Testis (tissue), 3 donors: ENCODE data around the gene SEL1L3. TPM values are rescaled to one million over a fixed set of nuclear protein-coding genes. Genes with fewer than 3 reads are reported as not detected.

Experiments used
- DNase-seq: peaks from one replicate; pipeline ENCODE4 v3.0.0-alpha.2; 2019
- H3K27ac ChIP-seq, 2 donors: fragments of 200-600 bp; sonication (generic); one replicate each; pipeline ENCODE4 v1.5.1; 2019
- H3K27me3 ChIP-seq: fragments of 200-600 bp; sonication (generic); one replicate; pipeline ENCODE4 v1.5.1; 2019
- H3K36me3 ChIP-seq: fragments of 200-600 bp; sonication (generic); one replicate; pipeline ENCODE4 v1.5.1; 2017; ENCODE audit warnings: low read depth; ENCODE audit errors: missing control alignments
- H3K4me1 ChIP-seq: fragments of 200-600 bp; sonication (generic); one replicate; pipeline ENCODE4 v1.5.1; 2019
- H3K4me3 ChIP-seq, 2 donors: fragments of 200-600 bp; sonication (generic); one replicate each; pipeline ENCODE4 v1.5.1; 2017 to 2019
- H3K9me3 ChIP-seq: fragments of 200-600 bp; sonication (generic); one replicate; pipeline ENCODE4 v1.5.1; 2017
- CTCF ChIP-seq, 3 experiments: fragments of 450-650 bp in 2 of 3; fragments of 200-600 bp in 1 of 3; sonication (generic) in 1 of 3; IDR thresholded peaks; one replicate each; pipeline ENCODE4 v1.5.1; 2016 to 2019; ENCODE audit warnings: antibody characterized with exemption in 3 of 3, mild to moderate bottlenecking in 2 of 3, moderate library complexity in 1 of 3
- POLR2A ChIP-seq: fragments of 450-650 bp; IDR thresholded peaks from one replicate; pipeline ENCODE4 v1.6.1; 2017; ENCODE audit warnings: antibody characterized with exemption, mild to moderate bottlenecking, moderate library complexity
- WGBS, 2 donors: methylation state at CpG; one replicate each; pipeline ENCODE4 v1.1.5; 2018; 5-methylcytosine and 5-hydroxymethylcytosine counted together
- intact Hi-C: fragments of 100-400 bp; cut with DNase I; formaldehyde crosslinking; loops from one replicate; pipeline ENCODE4 v1.15.1; 2023; ENCODE audit warnings: low total_unique reads
- polyA plus RNA-seq: library from polyadenylated mRNA; stranded (reverse); fragments of 350-450 nt; fragmentation: Illumina TruSeq; extraction: RNeasy Lipid Tissue Mini Kit (QIAGEN cat#74804); gene quantifications from one replicate; pipeline ENCODE4 v1.2.3, GENCODE V29; 2014; ENCODE audit warnings: low read depth, low replicate concordance; ENCODE audit not compliant: insufficient read depth
- small RNA-seq, 2 donors: library from RNA; depleted of rRNA; stranded (forward); fragments of <200 nt; gene quantifications; one replicate each; pipeline ENCODE3, GENCODE V24; 2016
- total RNA-seq, 2 donors: library from RNA; depleted of rRNA; stranded (reverse); fragments of >200 nt; gene quantifications; one replicate each; pipeline ENCODE4 v1.2.3, GENCODE V29; 2016

Gene SEL1L3
- total and polyA plus RNA-seq, 3 donors from 2014 or later: 5.0 to 15.6 (median 6.9) TPM

- no peaks in the 10 kb centered on the region for H3K4me1 ChIP-seq
- no peaks in the 10 kb centered on the region for H3K27me3 ChIP-seq
- intact Hi-C loops: no loop called here
- no peak overlapping the region for H3K27ac ChIP-seq
- 73 to 83% methylated on average over 3 of the region's 3 CpGs for WGBS, 2 donors
- no peaks in the 10 kb centered on the region for H3K36me3 ChIP-seq
- no peak for DNase-seq
- H3K4me3 ChIP-seq: no peak overlapping the region
- H3K9me3 ChIP-seq: no peaks in the 10 kb centered on the region
- TF ChIP-seq CTCF (IDR thresholded peaks at IDR 0.05) (no peak), POLR2A (no peak)
Measured at GRCh38 chr4:25703731-25704388, 158.9 kb downstream of the SEL1L3 start.

- no peak overlapping the region for H3K27ac ChIP-seq
- 46 to 53% methylated on average over 5 of the region's 5 CpGs for WGBS, 2 donors
Measured at GRCh38 chr4:25702848-25703247, 159.9 kb downstream of the SEL1L3 start.

GRCh38 chr4:25700661-25701060, 162.1 kb downstream of the SEL1L3 start:
- no peak for DNase-seq
- TF ChIP-seq CTCF (IDR thresholded peaks at IDR 0.05) (no peak), POLR2A (no peak)
- H3K27ac ChIP-seq: no peak overlapping the region
- H3K4me3 ChIP-seq: no peak overlapping the region
- H3K36me3 ChIP-seq: no peaks in the 10 kb centered on the region
- H3K4me1 ChIP-seq: no peaks in the 10 kb centered on the region
- WGBS, 2 donors: 87 to 93% methylated on average over 4 of the region's 4 CpGs
- H3K27me3 ChIP-seq: no peaks in the 10 kb centered on the region
- H3K9me3 ChIP-seq: no peaks in the 10 kb centered on the region
- intact Hi-C loops: no loop called here

More at GRCh38 chr4:25702848-25703247, 159.9 kb downstream of the SEL1L3 start:
- no peak overlapping the region for H3K4me3 ChIP-seq
- no peaks in the 10 kb centered on the region for H3K9me3 ChIP-seq
- no peaks in the 10 kb centered on the region for H3K27me3 ChIP-seq
- TF ChIP-seq CTCF (IDR thresholded peaks at IDR 0.05) (no peak), POLR2A (no peak)
- intact Hi-C loops: no loop called here
- no peak for DNase-seq
- no peaks in the 10 kb centered on the region for H3K36me3 ChIP-seq
- no peaks in the 10 kb centered on the region for H3K4me1 ChIP-seq

- no peak for DNase-seq
- 84 to 88% methylated on average over 5 of the region's 5 CpGs for WGBS, 2 donors
- no peak overlapping the region for H3K4me3 ChIP-seq
- intact Hi-C loops: no loop called here
- no peaks in the 10 kb centered on the region for H3K36me3 ChIP-seq
- no peaks in the 10 kb centered on the region for H3K27me3 ChIP-seq
- H3K9me3 ChIP-seq: no peaks in the 10 kb centered on the region
- H3K4me1 ChIP-seq: no peaks in the 10 kb centered on the region
- no peak for TF ChIP-seq CTCF (IDR thresholded peaks at IDR 0.05)
- no peak for TF ChIP-seq POLR2A
- no peak overlapping the region for H3K27ac ChIP-seq
Measured at GRCh38 chr4:25697516-25697915, 165.3 kb downstream of the SEL1L3 start.

Small RNA genes lying within 50 kb of the gene (small RNA-seq; reads per million reads assigned to genes)
- gene MTND4LP22: 0 reads per million in 2 donors

Other genes starting within 250 kb of the SEL1L3 start
- gene SLC34A2, start 207.1 kb downstream of the SEL1L3 start, total RNA-seq: 1 to 10 TPM; 1.4 to 2.8 TPM
- 10.0 TPM for gene SLC34A2, start 207.1 kb downstream of the SEL1L3 start, polyA plus RNA-seq
- 10 to 100 TPM; 31.3 to 38.3 TPM for gene SMIM20, start 51.2 kb upstream of the SEL1L3 start, total RNA-seq
- 46.1 TPM for gene SMIM20, start 51.2 kb upstream of the SEL1L3 start, polyA plus RNA-seq